Activated B cell treated with CpG ODN at 0.5 μM for 24 hours (primary cell): ENCODE data around the gene EIF1AD. TPM values are rescaled to one million over a fixed set of nuclear protein-coding genes. Genes with fewer than 3 reads are reported as not detected.

ENCODE experiments used
- ATAC-seq: fragments of 200-7000 bp; cut with Tn5 transposase; one replicate; pipeline ENCODE4 v1.10.0; 2021; ENCODE audit warnings: low read depth, mild to moderate bottlenecking, moderate library complexity
- CTCF ChIA-PET: fragments of 350-600 bp; sonication (Branson Sonifier 250); formaldehyde crosslinking; loops from one replicate; lab custom pipeline; 2021; ENCODE audit warnings: antibody characterized with exemption; lab: Charles Lee
- POLR2A ChIA-PET: fragments of 350-600 bp; sonication (Branson Sonifier 250); formaldehyde crosslinking; loops from one replicate; lab custom pipeline; 2021; ENCODE audit warnings: antibody characterized with exemption; lab: Charles Lee
- DNase-seq: peaks from one replicate; pipeline ENCODE4 v3.0.0; 2022
- H3K27ac Mint-ChIP-seq: one replicate; pipeline ENCODE4 v1.8.0; 2020; ENCODE audit warnings: mixed read lengths
- H3K27me3 Mint-ChIP-seq: one replicate; pipeline ENCODE4 v1.8.0; 2021; ENCODE audit warnings: mixed read lengths
- H3K36me3 Mint-ChIP-seq: one replicate; pipeline ENCODE4 v1.8.0; 2021; ENCODE audit warnings: low read depth, mixed read lengths
- H3K4me1 Mint-ChIP-seq: one replicate; pipeline ENCODE4 v1.8.0; 2021; ENCODE audit warnings: mixed read lengths
- H3K4me3 Mint-ChIP-seq: one replicate; pipeline ENCODE4 v1.8.0; 2020; ENCODE audit warnings: mild to moderate bottlenecking, mixed read lengths
- H3K9me3 Mint-ChIP-seq: one replicate; pipeline ENCODE4 v1.8.0; 2020; ENCODE audit warnings: mixed read lengths
- intact Hi-C: fragments of 100-400 bp; cut with micrococcal nuclease; formaldehyde crosslinking; loops from one replicate; pipeline ENCODE4 v1.15.1; 2024
- total RNA-seq: library from RNA; stranded (reverse); gene quantifications from 2 replicates; pipeline ENCODE4 v1.2.3, GENCODE V29; 2022
- TF ChIP-seq, protein P1 (sequence below): fragments of 200-600 bp; IDR thresholded peaks from one replicate; pipeline ENCODE4 v1.8.0; 2022; ENCODE audit warnings: antibody characterized with exemption, mild to moderate bottlenecking

The EIF1AD gene
- total RNA-seq, 1 donor from 2014 or later: 58.9 TPM

DNA sequence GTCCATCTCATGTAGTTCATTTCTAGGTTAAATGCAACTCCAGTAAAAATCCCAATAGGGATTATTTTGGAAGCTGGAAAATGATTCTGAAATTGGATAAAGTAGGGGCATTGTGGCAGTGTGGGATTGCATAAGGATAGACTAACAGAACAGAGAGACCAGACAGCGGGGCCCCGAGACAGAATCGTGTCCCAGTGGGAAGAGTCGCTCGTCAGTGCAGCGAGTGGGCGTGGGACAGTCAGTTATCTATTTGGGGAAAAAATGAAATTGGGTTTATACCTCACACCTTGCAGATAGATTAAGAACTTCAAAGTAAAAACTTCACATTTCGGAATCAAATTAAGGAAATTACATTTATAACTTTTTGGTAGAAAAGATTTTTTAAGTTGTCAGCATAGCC, 29.8 kb downstream of the EIF1AD start:
- H3K9me3 Mint-ChIP-seq: no peaks in the 10 kb centered on the region

DNA sequence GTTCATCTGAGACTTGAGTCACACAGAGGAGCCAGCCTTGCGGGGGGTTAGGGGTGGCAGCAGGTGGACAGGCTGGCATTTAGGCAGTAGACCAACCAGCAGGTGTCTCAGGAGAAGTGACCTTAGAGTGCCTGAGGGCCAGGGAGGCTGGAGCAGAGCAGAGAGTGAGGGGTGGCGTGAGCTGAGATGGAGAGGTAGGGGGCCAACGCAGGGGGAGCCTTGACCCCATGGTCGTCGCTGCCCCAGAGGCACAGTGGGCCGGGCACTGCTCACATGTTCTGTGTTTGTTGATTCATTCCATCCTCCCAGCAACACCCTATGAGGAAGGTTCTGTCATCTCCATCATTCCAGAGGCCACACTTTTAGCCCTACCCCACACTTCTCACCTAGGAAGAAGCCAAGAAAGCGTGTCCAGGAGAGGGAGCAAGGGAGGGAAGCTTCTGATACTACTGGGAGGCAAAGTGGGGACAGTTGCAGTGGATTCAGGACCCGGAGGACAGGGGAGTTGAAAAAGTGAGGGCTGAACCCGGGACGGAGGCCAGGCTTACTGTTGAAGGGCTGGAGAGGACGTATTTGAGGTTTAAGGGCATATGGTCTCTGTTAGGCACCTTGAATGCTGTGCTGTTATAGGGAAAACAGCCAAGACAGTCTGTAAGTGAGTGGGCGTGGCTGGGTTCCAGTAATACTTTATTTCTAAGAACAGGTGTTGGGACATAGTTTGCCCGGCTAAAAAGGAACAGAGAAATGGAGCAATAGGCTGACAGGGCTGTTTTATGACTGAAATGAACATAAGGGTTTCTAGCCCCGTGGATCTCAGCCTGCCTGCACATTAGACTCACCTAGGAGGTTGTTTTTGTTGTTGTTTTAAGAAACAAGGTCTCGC, 33.1 kb downstream of the EIF1AD start:
- intact Hi-C loops: no loop called here
- ATAC-seq: no peak
- H3K27me3 Mint-ChIP-seq: no peaks in the 10 kb centered on the region
- peaks cover 2% of the 10 kb centered on the region for H3K4me1 Mint-ChIP-seq
- TF ChIP-seq, protein P1, sequence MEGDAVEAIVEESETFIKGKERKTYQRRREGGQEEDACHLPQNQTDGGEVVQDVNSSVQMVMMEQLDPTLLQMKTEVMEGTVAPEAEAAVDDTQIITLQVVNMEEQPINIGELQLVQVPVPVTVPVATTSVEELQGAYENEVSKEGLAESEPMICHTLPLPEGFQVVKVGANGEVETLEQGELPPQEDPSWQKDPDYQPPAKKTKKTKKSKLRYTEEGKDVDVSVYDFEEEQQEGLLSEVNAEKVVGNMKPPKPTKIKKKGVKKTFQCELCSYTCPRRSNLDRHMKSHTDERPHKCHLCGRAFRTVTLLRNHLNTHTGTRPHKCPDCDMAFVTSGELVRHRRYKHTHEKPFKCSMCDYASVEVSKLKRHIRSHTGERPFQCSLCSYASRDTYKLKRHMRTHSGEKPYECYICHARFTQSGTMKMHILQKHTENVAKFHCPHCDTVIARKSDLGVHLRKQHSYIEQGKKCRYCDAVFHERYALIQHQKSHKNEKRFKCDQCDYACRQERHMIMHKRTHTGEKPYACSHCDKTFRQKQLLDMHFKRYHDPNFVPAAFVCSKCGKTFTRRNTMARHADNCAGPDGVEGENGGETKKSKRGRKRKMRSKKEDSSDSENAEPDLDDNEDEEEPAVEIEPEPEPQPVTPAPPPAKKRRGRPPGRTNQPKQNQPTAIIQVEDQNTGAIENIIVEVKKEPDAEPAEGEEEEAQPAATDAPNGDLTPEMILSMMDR: no peak
- DNase-seq: no peak
- POLR2A ChIA-PET: no interaction called here
- H3K4me3 Mint-ChIP-seq: no peak overlapping the region
- no peak overlapping the region for H3K27ac Mint-ChIP-seq
- CTCF ChIA-PET: no interaction called here
- H3K36me3 Mint-ChIP-seq: peaks cover 85% of the 10 kb centered on the region
- no peaks in the 10 kb centered on the region for H3K9me3 Mint-ChIP-seq

More for the DNA sequence above, 29.8 kb downstream of the EIF1AD start:
- ChIA-PET CTCF (interaction anchor here (1.1 kb wide), 1 partner anchor 87 kb away, joined by 4 read pairs; no protein-coding TSS in a partner anchor), POLR2A (interaction anchor here (0.6 to 0.7 kb wide), 2 partner anchors 317 to 322 kb away, joined by 3 read pairs; partner anchors contain the start of gene YIF1A)
- H3K4me1 Mint-ChIP-seq: no peaks in the 10 kb centered on the region
- ATAC-seq (no peak), DNase-seq (no peak)
- no peak overlapping the region for H3K4me3 Mint-ChIP-seq
- TF ChIP-seq, protein P1: no peak
- H3K27me3 Mint-ChIP-seq: no peaks in the 10 kb centered on the region
- no peak overlapping the region for H3K27ac Mint-ChIP-seq
- peaks cover 71% of the 10 kb centered on the region for H3K36me3 Mint-ChIP-seq
- intact Hi-C loops: no loop called here

DNA sequence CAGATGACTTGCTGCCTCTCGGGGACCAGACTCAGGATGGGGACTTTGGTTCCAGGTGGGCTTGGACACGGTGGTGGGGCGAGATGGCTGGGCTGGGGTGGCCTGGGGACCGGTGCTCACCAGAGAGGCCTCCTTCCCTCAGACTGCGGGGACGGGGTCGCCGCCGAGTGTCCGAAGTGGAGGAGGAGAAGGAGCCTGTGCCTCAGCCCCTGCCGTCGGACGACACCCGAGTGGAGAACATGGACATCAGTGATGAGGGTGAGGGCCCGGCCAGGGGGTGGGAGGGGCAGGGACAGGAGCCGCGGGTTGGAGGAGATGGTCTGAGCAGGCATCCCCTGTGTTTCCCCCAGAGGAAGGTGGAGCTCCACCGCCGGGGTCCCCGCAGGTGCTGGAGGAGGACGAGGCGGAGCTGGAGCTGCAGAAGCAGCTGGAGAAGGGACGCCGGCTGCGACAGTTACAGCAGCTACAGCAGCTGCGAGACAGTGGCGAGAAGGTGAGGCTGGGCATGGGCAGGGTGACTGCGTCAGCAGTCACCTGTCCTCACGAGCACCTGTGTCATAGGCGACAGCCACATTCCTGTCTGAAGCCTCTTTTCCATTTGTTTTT, 34.5 kb downstream of the EIF1AD start:
- no peak overlapping the region for H3K27ac Mint-ChIP-seq
- TF ChIP-seq, protein P1: no peak
- peaks cover 85% of the 10 kb centered on the region for H3K36me3 Mint-ChIP-seq
- CTCF ChIA-PET: no interaction called here
- H3K4me3 Mint-ChIP-seq: no peak overlapping the region
- ATAC-seq: no peak
- H3K4me1 Mint-ChIP-seq: peaks cover 16% of the 10 kb centered on the region
- intact Hi-C loops: no loop called here
- H3K9me3 Mint-ChIP-seq: no peaks in the 10 kb centered on the region
- DNase-seq: no peak
- H3K27me3 Mint-ChIP-seq: no peaks in the 10 kb centered on the region
- POLR2A ChIA-PET: interaction anchor here (0.6 kb wide), 1 partner anchor 83 kb away, joined by 3 read pairs; no protein-coding TSS in a partner anchor

DNA sequence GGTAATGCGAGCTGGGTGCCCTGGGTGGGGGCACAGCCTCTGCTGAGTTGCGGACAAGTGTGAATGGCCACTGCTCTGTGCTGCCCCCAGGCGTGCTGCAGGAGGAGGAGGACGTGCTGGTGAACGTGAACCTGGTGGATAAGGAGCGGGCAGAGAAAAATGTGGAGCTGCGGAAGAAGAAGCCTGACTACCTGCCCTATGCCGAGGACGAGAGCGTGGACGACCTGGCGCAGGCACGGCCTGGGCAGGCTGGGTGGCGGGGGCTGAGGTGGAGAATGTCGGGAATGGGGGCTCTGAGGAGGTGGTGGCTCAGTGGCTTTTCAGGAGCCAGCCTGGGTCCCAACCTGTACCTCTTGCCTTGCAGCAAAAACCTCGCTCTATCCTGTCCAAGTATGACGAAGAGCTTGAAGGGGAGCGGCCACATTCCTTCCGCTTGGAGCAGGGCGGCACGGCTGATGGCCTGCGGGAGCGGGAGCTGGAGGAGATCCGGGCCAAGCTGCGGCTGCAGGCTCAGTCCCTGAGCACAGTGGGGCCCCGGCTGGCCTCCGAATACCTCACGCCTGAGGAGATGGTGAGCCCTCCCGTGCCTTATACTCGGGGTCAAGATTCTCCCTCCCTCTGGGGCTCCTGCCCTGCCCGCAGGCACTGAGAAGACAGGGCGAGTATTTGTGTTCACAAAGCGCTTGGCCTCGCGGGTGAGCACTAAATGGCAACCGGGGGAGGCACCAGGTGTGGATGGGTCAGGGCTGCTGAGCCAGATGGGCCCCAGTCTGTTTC, 35.8 kb downstream of the EIF1AD start:
- ChIA-PET CTCF (no interaction called here), POLR2A (no interaction called here)
- Mint-ChIP-seq H3K36me3 (peaks cover 83% of the 10 kb centered on the region), H3K27ac (no peak overlapping the region), H3K4me3 (no peak overlapping the region), H3K9me3 (no peaks in the 10 kb centered on the region), H3K27me3 (no peaks in the 10 kb centered on the region), H3K4me1 (peaks cover 24% of the 10 kb centered on the region)
- intact Hi-C loops: no loop called here
- TF ChIP-seq, protein P1: no peak
- ATAC-seq (no peak), DNase-seq (no peak)
